GM18951 (cell line): Measurements from ENCODE around the gene ANKRD24.
"Not testable (repeated sequence)": the region's sequence is repeated elsewhere in the genome, so short reads cannot be mapped to it uniquely, and the experiment has no call there.

ENCODE experiments used
- POLR2A ChIP-seq: IDR thresholded peaks from 4 replicates; pipeline ENCODE4 v1.6.1; 2011; ENCODE audit warnings: mild to moderate bottlenecking; ENCODE audit not compliant: insufficient read length, insufficient read depth; ENCODE audit errors: extremely low read depth
- in situ Hi-C: fragments of 300-500 bp; cut with MboI; formaldehyde crosslinking; loops from one replicate; pipeline ENCODE4 v1.12.0; 2022; ENCODE audit warnings: low sequenced_read_pairs, mixed read lengths, inconsistent platforms; ENCODE audit not compliant: unreplicated experiment

ANKRD24 gene

DNA sequence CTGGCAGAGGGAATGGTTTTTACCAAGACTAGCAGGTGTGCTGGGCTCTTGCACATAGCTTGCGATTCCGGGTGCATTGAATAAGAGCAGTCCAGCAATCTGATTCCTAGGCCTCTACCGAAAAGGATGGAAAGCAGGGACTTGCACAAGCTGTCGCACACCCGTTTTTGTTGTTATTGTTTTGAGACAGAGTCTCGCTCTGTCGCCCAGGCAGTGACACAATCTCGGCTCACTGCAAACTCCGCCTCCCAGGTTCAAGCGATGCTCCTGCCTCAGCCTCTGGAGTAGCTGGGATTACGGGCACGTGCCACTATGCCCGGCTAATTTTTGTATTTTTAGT lies 52.3 kb downstream of the ANKRD24 start:
- no peak for TF ChIP-seq POLR2A
- in situ Hi-C loops: no loop called here

DNA sequence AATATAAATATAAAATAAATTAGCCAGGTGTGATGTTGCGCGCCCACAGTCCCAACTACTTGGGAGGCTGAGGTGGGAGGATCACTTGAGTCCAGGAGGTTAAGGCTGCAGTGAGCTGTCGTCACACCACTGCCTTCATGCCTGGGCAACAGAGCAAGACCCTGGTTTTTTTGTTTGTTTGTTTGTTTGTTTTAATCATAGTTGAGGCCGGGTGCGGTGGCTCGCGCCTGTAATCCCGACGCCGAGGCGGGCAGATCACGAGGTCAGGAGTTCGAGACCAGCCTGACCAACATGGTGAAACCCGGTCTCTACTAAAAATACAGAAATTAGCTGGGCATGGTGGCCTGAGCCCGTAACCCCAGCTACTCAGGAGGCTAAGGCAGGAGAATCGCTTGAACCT lies 55.0 kb downstream of the ANKRD24 start:
- in situ Hi-C loops: not testable (repeated sequence)

DNA sequence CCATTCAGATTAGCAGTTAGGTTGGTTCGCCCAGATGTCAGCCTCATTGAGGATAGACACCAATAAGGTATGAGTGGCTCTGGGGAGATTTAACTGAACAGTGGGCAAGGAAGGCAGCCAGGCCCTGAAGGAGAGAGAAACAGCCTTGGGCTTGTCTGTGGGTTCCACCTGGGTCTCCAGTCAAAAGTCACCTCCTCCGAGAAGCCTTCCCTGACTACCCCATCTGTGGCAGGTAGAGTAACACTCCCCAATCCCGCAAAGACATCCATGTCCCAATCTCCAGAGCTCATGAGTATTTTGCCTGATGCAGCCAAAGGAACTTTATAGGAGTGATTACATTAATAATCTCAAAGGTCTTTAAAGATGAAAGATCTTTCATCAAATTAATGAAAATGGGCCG lies 56.3 kb downstream of the ANKRD24 start:
- no peak for TF ChIP-seq POLR2A
- in situ Hi-C loops: no loop called here

DNA sequence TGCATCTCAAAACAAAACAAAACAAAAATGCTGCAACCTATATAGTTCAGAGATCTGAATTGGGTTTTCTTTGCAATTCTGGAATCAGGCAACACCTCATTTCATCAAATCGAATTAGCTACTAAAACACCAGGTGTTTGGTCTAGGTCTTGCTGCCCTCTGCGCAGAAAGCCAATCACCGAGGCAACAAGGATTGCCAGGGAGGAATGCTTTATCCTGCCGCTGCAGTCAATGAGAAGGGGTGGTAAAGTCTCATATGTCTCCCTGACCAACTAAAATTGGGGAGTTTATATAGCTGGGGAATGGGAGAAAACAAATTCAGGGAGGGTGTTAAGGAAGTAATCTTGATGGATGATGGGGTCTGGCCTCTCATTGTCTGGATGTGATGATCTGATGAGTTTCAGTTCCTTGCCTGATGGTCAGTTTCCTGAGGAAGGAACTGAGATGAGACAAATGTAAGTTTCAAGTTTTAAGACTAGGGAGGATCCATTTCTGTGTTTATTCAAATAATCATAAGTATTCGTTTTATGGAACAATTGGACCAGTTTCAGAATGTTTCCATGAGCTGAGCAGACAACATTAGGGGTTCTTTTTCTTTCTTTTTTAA lies 59.4 kb downstream of the ANKRD24 start:
- no peak for TF ChIP-seq POLR2A
- in situ Hi-C loops: no loop called here

DNA sequence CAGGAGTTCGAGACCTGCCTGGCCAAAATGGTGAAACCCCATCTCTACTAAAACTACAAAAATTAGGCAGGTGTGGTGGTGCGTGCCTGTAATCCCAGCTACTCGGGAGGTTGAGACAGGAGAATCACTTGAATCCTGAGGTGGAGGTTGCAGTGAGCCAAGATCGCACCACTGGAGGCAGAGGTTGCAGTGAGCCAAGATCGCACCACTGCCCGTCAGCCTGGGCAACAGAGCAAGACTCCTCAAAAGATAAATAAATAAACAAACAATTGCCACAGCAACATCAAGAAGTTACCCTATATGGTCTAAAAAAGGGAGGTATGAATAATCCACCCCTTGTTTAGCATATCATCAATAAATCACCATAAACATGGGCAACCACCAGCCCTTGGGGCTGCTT lies 63.4 kb downstream of the ANKRD24 start:
- in situ Hi-C loops: not testable (repeated sequence)

DNA sequence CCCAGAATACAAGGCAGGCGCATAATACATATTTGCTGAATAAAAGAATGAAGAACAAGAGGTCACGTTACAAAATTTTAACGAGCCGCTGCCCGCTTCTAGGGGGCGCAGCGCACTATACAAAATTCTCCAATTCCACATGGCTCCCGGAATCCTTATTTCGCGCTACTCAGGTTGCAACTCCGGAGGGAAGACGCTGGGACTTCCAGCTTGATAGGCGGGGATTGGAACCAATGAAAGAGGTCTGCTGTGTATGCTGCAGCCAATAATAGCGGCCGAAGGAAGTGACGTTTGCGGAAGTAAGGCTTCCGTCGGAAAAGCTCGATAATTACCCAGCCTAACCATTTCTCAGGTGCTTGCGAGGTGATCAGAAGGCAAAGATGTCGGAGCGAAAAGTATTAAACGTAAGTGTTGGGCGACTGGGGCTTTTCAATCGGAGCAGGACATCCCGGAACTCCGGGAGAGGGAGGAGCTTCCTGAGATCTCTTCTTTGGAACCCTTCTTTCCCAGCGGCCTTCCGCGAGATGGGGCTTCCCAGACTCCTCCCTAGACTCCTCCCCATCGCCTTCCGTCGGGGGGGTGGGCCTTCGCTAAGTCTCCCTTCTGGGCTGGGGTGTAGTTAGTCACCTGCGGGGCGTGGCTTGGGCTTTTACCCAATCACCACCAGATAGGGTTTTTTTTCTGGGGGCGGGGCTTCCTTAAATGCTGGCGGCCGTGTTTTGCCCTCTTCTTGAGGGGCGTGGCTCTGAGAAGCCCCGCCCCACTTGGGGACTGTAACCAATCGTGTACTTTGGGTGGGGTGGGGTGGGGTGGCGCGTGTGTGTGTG lies 64.5 kb downstream of the ANKRD24 start, which contains the start of gene YJU2:
YJU2 (plus strand) TSS at position 314 of the 827 bp plus-strand sequence; CDS start at position 381, 67 bp downstream.
- in situ Hi-C loops: no loop called here
- peak; percentile 66 for TF ChIP-seq POLR2A

DNA sequence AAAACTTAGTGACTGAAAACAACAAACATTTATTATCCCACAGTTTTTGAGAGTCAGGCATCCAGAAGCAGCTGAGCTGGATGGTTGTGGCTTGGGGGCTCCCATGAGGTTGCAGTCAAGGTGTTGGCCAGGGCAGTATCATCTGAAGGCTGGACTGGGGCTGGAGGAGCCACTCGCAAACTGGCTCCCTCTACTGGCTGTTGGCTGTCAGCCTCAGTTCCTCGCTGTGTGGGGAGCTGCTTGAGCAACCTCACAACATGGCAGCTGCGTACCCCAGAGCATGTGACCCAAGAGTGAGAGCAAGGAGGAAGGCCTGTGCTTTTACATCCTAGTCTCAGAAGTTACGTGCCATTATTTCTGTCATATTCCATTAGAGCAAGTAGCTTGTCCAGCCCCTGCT lies 74.1 kb downstream of the ANKRD24 start:
- in situ Hi-C loops: no loop called here
- no peak for TF ChIP-seq POLR2A

DNA sequence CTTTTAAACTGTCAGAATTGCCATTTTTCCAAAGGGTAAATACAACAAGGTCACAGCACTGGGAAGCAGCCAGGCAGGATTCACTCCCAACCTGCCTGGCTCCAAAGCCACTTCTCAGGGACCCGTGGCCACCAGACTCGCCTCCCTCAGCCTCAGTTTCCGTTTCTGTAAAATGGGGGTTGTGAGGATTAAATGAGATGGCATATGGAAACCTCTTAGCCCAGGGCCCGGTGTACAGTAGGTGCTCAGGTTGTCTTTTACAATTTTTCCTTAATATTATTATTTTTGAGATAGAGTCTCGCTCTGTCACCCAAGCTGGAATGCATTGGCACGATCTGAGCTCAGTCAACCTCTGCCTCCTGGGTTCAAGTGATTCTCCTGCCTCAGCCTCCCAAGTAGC lies 74.5 kb downstream of the ANKRD24 start:
- TF ChIP-seq POLR2A: no peak
- in situ Hi-C loops: no loop called here

DNA sequence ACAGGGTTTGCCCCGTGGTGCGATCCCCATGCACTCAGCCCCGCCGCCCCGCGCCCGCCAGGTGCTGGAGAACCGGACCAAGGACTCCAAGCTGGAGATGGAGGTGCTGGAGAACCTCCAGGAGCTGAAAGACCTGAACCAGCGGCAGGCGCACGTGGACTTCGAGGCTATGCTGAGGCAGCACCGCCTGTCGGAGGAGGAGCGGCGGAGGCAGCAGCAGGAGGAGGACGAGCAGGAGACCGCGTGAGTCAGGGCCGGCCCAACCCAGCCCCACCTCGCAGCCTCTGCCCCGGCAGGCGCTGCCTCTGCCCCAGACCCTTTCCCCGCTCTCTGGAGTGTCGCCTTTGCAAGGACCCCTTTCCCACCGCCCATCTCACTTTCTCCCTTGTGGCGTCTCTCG lies 75.7 kb downstream of the ANKRD24 start:
- TF ChIP-seq POLR2A: no peak
- in situ Hi-C loops: no loop called here

DNA sequence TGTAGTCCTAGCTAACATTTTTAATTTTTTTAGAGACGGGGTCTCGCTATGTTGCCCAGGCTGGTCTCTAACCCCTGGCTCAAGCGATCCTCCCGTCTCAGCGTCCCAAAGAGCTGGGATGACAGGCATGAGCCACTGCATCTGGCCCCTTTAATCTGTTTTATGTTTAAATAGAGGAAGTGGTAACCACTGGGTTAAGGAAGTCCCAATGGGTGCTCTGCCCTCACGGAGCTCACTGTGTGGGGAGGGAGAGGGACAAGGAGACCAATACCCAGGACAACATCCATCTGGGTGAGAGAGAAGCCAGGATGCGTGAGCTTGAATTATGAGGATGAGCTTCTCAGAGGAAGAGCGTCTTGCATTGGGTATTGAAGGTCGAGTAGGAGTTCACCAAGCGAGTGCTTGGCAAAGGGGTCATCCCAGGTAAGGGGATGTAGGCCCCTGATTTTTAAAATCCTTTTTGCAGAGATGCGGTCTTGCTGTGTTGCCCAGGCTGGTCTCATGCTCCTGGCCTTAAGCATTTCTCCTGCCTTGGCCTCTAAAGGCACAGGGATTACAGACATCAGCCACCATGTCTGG lies 78.2 kb downstream of the ANKRD24 start:
- in situ Hi-C loops: no loop called here
- no peak for TF ChIP-seq POLR2A

DNA sequence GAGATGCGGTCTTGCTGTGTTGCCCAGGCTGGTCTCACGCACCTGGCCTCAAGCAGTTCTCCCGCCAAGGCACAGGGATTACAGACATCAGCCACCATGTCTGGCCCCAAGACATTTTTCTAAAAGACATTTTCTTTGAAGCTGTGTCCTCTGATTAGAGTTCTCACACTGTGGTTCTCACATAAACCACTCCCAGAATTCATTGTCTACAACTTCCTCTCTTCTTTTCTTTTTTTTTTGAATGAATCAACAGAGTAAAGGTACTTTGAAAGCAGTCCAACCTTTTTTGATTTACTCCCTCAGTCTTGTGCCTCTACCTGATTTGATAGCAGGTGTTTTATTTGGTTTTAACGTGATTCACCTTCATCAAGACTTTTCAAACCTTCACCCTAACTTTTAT lies 82.3 kb downstream of the ANKRD24 start:
- in situ Hi-C loops: no loop called here
- TF ChIP-seq POLR2A: no peak

DNA sequence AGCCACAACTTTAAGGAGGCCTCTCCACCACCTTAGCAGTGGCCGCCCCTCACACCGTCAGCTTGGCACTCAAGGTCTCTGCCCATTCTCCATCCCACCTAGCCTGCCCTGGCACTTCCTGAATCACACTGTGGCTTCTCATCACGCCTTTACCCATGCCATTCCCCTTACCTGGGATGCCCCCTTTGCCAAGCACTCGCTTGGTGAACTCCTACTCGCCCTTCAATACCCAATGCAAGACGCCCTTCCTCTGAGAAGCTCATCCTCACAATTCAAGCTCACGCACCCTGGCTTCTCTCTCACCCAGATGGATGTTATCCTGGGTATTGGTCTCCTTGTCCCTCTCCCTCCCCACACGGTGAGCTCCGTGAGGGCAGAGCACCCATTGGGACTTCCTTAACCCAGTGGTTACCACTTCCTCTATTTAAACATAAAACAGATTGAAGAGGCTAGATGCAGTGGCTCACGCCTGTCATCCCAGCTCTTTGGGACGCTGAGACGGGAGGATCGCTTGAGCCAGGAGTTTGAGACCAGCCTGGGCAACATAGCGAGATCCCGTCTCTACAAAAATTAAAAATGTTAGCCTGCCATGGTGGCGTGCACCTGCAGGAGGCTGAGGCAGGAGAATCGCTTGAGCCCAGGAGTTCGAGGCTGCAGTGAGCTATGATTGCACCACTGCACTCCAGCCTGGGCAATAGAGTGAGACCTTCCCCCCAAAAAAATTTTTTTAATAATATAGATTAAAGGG lies 83.9 kb downstream of the ANKRD24 start:
- no peak for TF ChIP-seq POLR2A

DNA sequence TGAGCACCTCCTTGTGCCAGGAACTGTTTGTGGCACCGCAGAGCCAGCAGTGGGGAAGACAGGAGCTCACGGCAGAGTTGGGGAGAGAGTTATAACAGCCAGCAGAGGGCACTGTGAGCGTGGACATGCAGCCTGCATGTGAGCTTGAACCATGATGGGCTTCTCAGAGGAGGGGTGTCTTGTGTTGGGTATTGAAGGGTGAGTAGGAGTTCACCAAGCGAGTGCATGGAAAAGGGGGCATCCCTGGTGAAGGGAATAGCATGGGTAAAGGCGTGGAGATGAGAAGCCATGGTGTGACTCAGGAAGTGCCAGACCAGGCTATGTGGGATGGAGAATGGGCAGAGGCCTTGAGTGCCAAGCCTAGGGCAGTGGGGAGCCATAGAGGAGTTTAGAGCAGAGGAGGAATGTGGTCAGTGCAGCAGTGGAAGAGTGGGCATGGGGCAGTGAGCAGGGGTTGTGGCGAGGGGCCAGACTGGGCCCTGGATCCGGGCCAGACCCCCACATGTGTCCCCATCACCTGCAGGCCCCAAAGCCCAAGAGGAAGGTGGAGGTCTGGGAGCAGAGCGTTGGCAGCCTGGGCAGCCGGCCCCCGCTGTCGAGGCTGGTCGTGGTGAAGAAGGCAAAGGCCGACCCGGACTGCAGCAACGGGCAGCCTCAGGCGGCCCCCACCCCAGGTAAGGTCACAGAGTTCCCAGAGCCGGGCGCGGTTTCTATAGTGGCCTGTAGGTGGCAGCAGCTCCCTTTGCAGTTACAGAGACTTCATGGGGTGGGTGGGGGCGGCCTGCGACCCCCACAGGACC lies 84.8 kb downstream of the ANKRD24 start:
- TF ChIP-seq POLR2A: no peak
- in situ Hi-C loops: no loop called here

More for the DNA sequence above, 83.9 kb downstream of the ANKRD24 start:
- in situ Hi-C loops: no loop called here
